Measurements from ENCODE around the gene PLK4.
"Not testable (repeated sequence)": the region's sequence is repeated elsewhere in the genome, so short reads cannot be mapped to it uniquely, and the experiment has no call there.

The PLK4 gene

DNA sequence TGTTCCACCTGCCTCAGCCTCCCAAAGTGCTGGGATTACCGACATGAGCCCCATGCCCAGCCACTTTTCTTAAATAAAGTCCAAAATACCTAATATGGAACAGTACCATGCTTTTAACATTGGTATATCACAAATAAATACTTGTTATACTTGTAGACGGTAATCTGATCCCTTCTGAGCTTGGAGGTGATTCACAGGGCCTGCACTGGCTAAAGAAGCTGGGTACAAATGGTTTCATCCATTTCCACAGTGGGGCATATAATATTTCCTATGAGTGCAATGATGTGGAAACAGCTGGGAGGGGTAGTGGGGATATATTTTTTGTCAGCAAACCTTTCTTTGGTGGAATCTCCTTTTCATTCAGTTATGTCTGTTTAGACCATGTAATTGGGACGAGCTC lies 35.8 kb downstream of the PLK4 start:
- DNase-seq: no peak

DNA sequence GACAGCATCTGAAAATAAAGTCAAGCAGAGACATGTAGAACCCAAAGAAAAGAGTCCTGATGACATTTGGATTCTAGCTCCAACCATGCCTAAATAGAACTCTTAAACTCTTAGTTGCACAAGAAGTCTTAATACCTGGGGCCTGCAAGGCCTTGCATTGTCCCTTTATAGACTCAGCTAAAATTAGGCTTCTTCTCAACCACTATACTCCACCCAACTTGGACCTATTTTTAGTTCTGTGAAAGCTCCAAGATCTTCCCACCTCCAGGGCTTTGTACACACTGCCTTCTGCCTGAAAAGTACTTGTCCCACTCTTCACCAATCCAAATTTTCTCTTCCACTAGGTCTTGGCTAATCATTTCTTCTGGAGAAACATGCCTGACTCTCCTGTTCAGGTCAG lies 36.5 kb downstream of the PLK4 start:
- no peak for DNase-seq

DNA sequence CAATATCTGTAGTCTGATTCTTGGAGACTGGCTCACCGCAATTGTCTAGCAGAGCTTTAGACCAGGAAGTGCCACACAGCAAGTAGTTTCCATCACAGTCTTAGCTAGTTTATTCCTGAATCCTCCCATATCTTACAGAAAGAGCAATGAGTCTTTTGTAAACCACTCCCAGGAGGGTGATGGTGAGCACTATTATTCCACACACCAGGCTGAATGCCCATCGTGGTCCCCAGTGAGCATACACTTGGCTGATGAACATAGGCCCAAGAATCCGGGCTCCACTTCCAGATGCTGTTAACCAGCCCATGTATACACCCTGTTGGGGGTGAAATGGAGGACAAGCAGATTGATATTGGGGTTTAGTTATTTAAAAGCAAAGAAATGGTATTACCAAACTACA lies 39.8 kb downstream of the PLK4 start:
- DNase-seq: no peak

DNA sequence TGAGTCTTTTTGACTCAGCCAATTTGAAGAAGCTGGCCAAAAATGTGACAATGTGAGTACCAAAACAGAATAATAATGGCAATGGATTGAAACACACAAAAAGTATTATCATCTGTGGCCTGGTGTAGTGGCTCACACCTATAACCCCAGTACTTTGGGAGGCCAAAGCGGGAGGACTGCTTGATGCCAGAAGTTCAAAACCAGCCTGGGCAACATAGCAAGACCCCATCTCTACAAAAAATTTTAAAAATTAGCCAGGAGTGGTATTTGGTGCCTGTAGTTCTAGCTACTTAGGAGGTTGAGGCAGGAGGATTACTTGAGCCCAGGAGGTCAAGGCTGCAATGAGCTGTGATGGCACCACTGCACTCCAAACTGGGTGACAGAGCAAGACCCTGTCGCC lies 41.5 kb downstream of the PLK4 start:
- no peak for DNase-seq

DNA sequence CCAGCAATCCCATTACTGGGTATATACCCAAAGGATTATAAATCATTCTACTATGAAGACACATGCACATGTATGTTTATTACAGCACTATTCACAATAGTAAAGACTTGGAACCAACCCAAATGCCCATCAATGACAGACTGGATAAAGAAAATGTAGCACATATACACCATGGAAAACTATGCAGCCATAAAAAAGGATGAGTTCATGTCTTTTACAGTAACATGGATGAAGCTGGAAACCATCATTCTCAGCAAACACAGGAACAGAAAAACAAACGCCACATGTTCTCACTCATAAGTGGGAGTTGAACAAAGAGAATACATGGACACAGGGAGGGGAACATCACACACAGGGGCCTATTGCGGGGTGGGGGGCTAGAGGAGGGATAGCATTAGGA lies 45.0 kb downstream of the PLK4 start:
- not testable (repeated sequence) for DNase-seq

DNA sequence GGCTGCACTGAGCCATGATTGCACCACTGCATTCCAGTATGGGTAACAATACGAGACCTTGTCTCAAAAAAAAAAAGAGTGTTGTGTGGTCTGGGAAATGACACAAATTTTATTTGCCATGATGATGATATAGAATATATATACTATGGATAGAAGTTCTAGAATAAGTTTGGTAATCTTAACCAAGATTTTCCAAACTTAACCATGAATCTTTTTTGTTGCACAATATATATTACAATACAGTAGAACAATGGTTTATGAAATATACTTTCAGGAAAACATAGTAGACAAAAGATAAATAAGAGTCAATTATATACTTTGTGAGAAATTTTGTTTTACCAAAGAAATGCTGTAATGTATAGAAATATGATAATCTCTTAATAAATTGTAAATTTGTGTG lies 49.5 kb downstream of the PLK4 start:
- no peak for DNase-seq

DNA sequence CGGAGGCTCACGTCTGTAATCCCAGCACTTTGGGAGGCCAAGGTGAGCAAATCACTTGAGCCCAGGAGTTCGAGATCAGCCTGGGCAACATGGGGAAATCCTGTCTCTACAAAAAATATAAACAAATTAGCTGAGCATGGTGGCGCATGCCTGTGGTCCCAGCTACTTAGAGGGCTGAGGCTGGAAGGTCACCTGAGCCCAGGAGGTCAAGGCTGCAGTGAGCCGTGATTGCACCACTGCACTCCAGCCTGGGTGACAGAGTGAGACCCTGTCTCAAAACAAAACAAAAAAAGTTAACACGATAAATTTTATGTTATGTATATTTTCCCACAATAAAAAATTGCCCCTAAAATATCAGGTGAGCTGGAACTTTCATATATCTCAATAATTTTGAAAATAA lies 51.1 kb downstream of the PLK4 start:
- not testable (repeated sequence) for DNase-seq

DNA sequence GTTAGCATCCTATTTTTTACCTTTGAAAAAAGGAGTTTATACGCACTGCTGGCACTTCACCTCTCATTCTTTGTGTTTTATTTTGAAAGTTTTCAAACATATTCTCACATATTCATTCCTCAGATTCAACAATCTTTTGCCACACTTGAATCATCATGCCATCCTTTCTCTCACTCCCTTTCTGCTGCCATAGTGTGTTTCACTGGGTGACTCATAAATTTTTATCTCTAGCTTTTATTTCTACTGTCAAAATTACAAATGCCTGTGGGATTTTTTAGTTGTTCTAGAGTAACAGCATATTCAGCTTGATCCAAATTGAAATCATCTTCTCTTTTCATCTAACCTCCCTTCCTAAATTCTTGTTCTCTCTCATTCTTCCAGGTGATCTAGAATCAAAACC lies 56.3 kb downstream of the PLK4 start:
- DNase-seq: no peak
